ENCODE data around the gene KDM5B. TPM values are rescaled to one million over a fixed set of nuclear protein-coding genes. Genes with fewer than 3 reads are reported as not detected.
A peak's percentile ranks its signal among the peaks of the same experiment; 100 is the strongest.

KDM5B gene
- polyA plus RNA-seq, 3 donors: 3.4 to 12.5 (median 10.6) TPM

GRCh38 chr1:202728951-202729350 lies 79.3 kb downstream of the KDM5B start:
- 100% methylated on average over 1 of the region's 4 CpGs for WGBS (ENCODE audit: insufficient coverage)
- no peaks in the 10 kb centered on the region for H3K4me1 Mint-ChIP-seq
- no peak overlapping the region for H2AFZ ChIP-seq (ENCODE audit: insufficient read depth, low read depth, low read length, poor library complexity, severe bottlenecking)
- no peak for TF ChIP-seq CTCF (IDR thresholded peaks at IDR 0.05)
- H3K4me3 ChIP-seq (replicated peaks in 1 of 3; ENCODE audit: low read depth in 2 of 3, low read length in 3 of 3): no peak overlapping the region
- peak overlapping the region in 1 of 7 donors; percentile 44 for H3K27ac Mint-ChIP-seq
- no peak overlapping the region for H3K4me3 Mint-ChIP-seq
- H3K27ac ChIP-seq (ENCODE audit: low read depth in 1 of 2, low read length in 2 of 2): no peak overlapping the region
- no peaks in the 10 kb centered on the region for H3K9me3 ChIP-seq (replicated peaks in 1 of 2; ENCODE audit: control insufficient read depth in 1 of 2, insufficient read depth in 1 of 2, low read length in 2 of 2)
- no peaks in the 10 kb centered on the region for H3K79me2 ChIP-seq (ENCODE audit: insufficient read depth, low read length)
- DNase-seq: no peak
- H3K9ac ChIP-seq (ENCODE audit: insufficient read depth, low read length, poor library complexity, severe bottlenecking): no peak overlapping the region
- H3K27me3 ChIP-seq (ENCODE audit: control insufficient read depth in 2 of 2, insufficient read depth in 2 of 2, low read length in 2 of 2): no peaks in the 10 kb centered on the region
- H3K4me1 ChIP-seq (ENCODE audit: control insufficient read depth in 1 of 2, insufficient read depth in 2 of 2, low read length in 2 of 2): no peaks in the 10 kb centered on the region
- peaks cover 0 to 2% (median 0%) of the 10 kb centered on the region in 3 donors for H3K27me3 Mint-ChIP-seq (ENCODE audit: low read depth in 3 of 3)
- peaks cover 0 to 2% (median 0%) of the 10 kb centered on the region in 7 donors for H3K9me3 Mint-ChIP-seq
- intact Hi-C loops (cut with micrococcal nuclease): no loop called here
- H4K20me1 ChIP-seq (ENCODE audit: insufficient read depth, low read length): no peaks in the 10 kb centered on the region
- peaks cover 61 to 76% of the 10 kb centered on the region in 2 donors for H3K36me3 ChIP-seq (replicated peaks in 1 of 2; ENCODE audit: control insufficient read depth in 1 of 2, insufficient read depth in 2 of 2, low read length in 2 of 2)
- H3K4me2 ChIP-seq (replicated peaks; ENCODE audit: extremely low read depth, low read length, poor library complexity, severe bottlenecking): no peak overlapping the region
- peaks cover 77 to 78% of the 10 kb centered on the region in 2 donors for H3K36me3 Mint-ChIP-seq

DNA sequence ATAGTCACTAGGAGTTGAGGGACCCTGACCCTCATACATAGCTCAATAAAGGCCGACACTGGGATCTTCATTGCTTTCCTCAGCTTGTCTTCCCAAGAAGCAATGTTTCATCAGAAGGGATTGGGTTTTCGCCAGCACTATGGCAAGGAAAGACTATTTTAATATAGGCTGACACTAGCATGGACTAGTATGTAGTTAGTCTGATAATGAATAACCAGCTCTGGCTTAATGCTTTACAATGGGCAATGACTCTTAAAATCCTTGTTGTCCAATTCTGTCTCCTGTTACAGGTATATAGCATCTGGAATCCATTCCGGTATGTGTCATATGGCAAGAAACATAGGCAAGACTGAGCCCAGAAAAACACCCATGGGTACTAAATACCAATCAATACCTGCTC lies 82.7 kb downstream of the KDM5B start:
- no peak for TF ChIP-seq CTCF (IDR thresholded peaks at IDR 0.05)
- Histone ChIP-seq H3K79me2 (ENCODE audit: insufficient read depth, low read length) (no peaks in the 10 kb centered on the region), H3K4me2 (replicated peaks; ENCODE audit: extremely low read depth, low read length, poor library complexity, severe bottlenecking) (no peak overlapping the region), H3K9me3 (replicated peaks in 1 of 2; ENCODE audit: control insufficient read depth in 1 of 2, insufficient read depth in 1 of 2, low read length in 2 of 2) (no peaks in the 10 kb centered on the region), H3K4me1 (ENCODE audit: control insufficient read depth in 1 of 2, insufficient read depth in 2 of 2, low read length in 2 of 2) (no peaks in the 10 kb centered on the region), H3K9ac (ENCODE audit: insufficient read depth, low read length, poor library complexity, severe bottlenecking) (no peak overlapping the region), H3K36me3 (replicated peaks in 1 of 2; ENCODE audit: control insufficient read depth in 1 of 2, insufficient read depth in 2 of 2, low read length in 2 of 2) (peaks cover 30 to 42% of the 10 kb centered on the region in 2 donors), H3K4me3 (replicated peaks in 1 of 3; ENCODE audit: low read depth in 2 of 3, low read length in 3 of 3) (no peak overlapping the region), H2AFZ (ENCODE audit: insufficient read depth, low read depth, low read length, poor library complexity, severe bottlenecking) (no peak overlapping the region), H3K27me3 (ENCODE audit: control insufficient read depth in 2 of 2, insufficient read depth in 2 of 2, low read length in 2 of 2) (no peaks in the 10 kb centered on the region), H4K20me1 (ENCODE audit: insufficient read depth, low read length) (no peaks in the 10 kb centered on the region), H3K27ac (ENCODE audit: low read depth in 1 of 2, low read length in 2 of 2) (no peak overlapping the region)
- H3K27me3 Mint-ChIP-seq (ENCODE audit: low read depth in 3 of 3): peaks cover 4 to 14% (median 4%) of the 10 kb centered on the region in 3 donors
- no peak overlapping the region for H3K27ac Mint-ChIP-seq
- H3K4me1 Mint-ChIP-seq: no peaks in the 10 kb centered on the region
- H3K36me3 Mint-ChIP-seq: peaks cover 44 to 47% of the 10 kb centered on the region in 2 donors
- no peak overlapping the region for H3K4me3 Mint-ChIP-seq
- no peak for DNase-seq
- intact Hi-C loops (cut with micrococcal nuclease): no loop called here
- WGBS (ENCODE audit: insufficient coverage): 100% methylated on average over 1 of the region's 3 CpGs
- H3K9me3 Mint-ChIP-seq: peaks cover 0 to 2% (median 0%) of the 10 kb centered on the region in 7 donors

Measured in CD14-positive monocyte (primary cell).